ENCODE measurements around the gene CACNA2D1. TPM values are rescaled to one million over a fixed set of nuclear protein-coding genes. Genes with fewer than 3 reads are reported as not detected.

The CACNA2D1 gene
- total RNA-seq, 1 donor from 2014 or later: 1.5 TPM

DNA sequence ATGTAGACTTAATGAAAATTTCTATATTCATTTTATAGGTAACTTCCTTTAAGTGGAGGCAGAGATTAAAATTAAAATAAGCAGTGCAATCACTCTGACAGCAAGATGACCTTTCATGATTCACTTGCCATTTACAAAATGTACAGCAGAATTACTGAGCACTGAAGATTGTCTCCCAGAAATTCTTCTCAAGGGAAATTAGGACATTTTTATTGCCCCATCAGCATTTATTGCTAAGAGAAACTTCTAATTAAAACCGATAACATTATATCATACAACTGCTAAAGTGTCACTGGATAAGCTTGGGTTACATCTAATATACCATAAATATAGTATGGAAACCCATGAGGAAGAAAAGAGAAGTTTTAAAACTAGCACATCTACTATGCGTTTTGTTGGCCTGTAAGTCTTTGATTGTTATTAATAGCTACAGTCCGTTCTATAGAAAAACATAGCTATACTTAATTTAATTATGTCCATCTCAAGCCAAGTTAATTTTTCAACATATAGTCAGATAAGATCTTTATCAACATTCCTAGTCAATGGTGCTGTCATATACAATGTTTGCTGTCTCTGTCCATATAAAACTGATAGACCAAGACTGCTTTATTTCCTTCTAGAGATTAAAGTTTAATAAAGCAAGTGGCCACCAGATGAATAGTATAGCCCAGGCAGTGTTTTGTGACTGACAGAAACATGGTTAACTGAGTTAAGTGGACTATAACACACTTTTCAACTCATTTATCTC, 456.7 kb downstream of the CACNA2D1 start:
- H3K27ac ChIP-seq: no peak overlapping the region
- no peak overlapping the region for H3K9ac ChIP-seq
- no peaks in the 10 kb centered on the region for H3K36me3 ChIP-seq
- H3K4me3 Mint-ChIP-seq: no peak overlapping the region
- no peaks in the 10 kb centered on the region for H4K20me1 ChIP-seq (ENCODE audit: low read depth)
- no peak for TF ChIP-seq EZH2phosphoT487 (IDR thresholded peaks at IDR 0.05)
- TF ChIP-seq, protein P1, sequence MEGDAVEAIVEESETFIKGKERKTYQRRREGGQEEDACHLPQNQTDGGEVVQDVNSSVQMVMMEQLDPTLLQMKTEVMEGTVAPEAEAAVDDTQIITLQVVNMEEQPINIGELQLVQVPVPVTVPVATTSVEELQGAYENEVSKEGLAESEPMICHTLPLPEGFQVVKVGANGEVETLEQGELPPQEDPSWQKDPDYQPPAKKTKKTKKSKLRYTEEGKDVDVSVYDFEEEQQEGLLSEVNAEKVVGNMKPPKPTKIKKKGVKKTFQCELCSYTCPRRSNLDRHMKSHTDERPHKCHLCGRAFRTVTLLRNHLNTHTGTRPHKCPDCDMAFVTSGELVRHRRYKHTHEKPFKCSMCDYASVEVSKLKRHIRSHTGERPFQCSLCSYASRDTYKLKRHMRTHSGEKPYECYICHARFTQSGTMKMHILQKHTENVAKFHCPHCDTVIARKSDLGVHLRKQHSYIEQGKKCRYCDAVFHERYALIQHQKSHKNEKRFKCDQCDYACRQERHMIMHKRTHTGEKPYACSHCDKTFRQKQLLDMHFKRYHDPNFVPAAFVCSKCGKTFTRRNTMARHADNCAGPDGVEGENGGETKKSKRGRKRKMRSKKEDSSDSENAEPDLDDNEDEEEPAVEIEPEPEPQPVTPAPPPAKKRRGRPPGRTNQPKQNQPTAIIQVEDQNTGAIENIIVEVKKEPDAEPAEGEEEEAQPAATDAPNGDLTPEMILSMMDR (IDR thresholded peaks at IDR 0.05): no peak
- no peak for TF ChIP-seq EZH2 (IDR thresholded peaks at IDR 0.05)
- no peak overlapping the region for H2AFZ ChIP-seq (replicated peaks)
- H3K9me3 ChIP-seq (ENCODE audit: low read depth): no peaks in the 10 kb centered on the region
- no peak for DNase-seq (ENCODE audit: low spot score)
- no peaks in the 10 kb centered on the region for H3K9me3 Mint-ChIP-seq
- H3K27ac Mint-ChIP-seq: no peak overlapping the region
- no peaks in the 10 kb centered on the region for H3K4me1 ChIP-seq
- no peak overlapping the region for H3K4me2 ChIP-seq
- no peaks in the 10 kb centered on the region for H3K4me1 Mint-ChIP-seq
- no peaks in the 10 kb centered on the region for H3K27me3 Mint-ChIP-seq (ENCODE audit: insufficient read depth, low read depth)
- H3K4me3 ChIP-seq: no peak overlapping the region
- H3K36me3 Mint-ChIP-seq: no peaks in the 10 kb centered on the region
- H3K79me2 ChIP-seq (ENCODE audit: low read depth): no peaks in the 10 kb centered on the region
- no peaks in the 10 kb centered on the region for H3F3A ChIP-seq (ENCODE audit: low read depth)
- no peaks in the 10 kb centered on the region for H3K27me3 ChIP-seq

DNA sequence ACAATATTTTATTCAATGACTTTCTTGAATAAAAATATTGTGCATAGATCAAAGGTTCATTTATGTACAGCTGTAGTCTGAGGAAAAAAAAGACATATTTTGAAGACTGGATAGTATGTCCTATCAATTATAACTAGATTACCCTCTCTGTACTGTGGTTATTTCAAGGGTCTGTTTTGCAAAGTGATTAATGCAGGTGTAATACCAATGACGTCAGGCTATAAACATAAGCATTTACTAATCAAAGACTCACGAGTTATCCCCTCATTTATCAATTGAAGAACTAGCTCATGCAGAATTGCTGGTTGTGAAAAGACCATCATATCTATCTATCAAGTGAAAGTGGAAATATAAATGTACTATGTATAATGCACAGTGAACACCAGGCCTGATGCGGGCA, 460.2 kb downstream of the CACNA2D1 start:
- no peak overlapping the region for H3K9ac ChIP-seq
- no peak for DNase-seq (ENCODE audit: low spot score)
- no peak overlapping the region for H3K27ac ChIP-seq
- no peak overlapping the region for H2AFZ ChIP-seq (replicated peaks)
- H3K27me3 Mint-ChIP-seq (ENCODE audit: insufficient read depth, low read depth): no peaks in the 10 kb centered on the region
- H3K4me2 ChIP-seq: no peak overlapping the region
- no peaks in the 10 kb centered on the region for H3K9me3 Mint-ChIP-seq
- H3F3A ChIP-seq (ENCODE audit: low read depth): no peaks in the 10 kb centered on the region
- no peaks in the 10 kb centered on the region for H4K20me1 ChIP-seq (ENCODE audit: low read depth)
- H3K4me3 Mint-ChIP-seq: no peak overlapping the region
- H3K9me3 ChIP-seq (ENCODE audit: low read depth): no peaks in the 10 kb centered on the region
- H3K79me2 ChIP-seq (ENCODE audit: low read depth): no peaks in the 10 kb centered on the region
- no peak overlapping the region for H3K27ac Mint-ChIP-seq
- H3K36me3 Mint-ChIP-seq: peaks cover 2% of the 10 kb centered on the region
- TF ChIP-seq EZH2phosphoT487 (IDR thresholded peaks at IDR 0.05) (no peak), EZH2 (IDR thresholded peaks at IDR 0.05) (no peak)
- TF ChIP-seq, protein P1 (IDR thresholded peaks at IDR 0.05): no peak
- no peaks in the 10 kb centered on the region for H3K36me3 ChIP-seq
- no peaks in the 10 kb centered on the region for H3K27me3 ChIP-seq
- H3K4me1 Mint-ChIP-seq: no peaks in the 10 kb centered on the region
- no peaks in the 10 kb centered on the region for H3K4me1 ChIP-seq
- no peak overlapping the region for H3K4me3 ChIP-seq

DNA sequence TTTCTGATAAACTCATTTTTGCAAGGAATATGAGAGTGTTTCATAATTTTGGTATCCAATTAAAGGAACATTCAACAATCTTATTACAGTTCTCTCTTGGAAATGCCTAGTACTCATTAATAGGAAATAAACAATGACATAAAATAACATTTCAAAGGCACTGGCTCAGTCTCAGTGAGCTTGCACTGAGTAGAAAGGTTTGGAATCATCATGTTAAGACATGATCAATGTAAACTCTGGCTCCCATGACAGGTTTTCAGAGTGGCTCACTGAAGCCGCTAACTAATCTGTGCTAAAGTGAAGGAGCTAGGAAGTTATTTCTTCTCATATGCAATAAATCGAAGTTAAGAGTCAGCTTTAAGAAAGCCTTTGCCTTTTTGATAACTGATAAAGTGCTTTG, 470.5 kb downstream of the CACNA2D1 start:
- Histone ChIP-seq H3K9me3 (ENCODE audit: low read depth) (no peaks in the 10 kb centered on the region), H3K4me1 (no peaks in the 10 kb centered on the region), H4K20me1 (ENCODE audit: low read depth) (no peaks in the 10 kb centered on the region), H3K79me2 (ENCODE audit: low read depth) (no peaks in the 10 kb centered on the region), H3K27ac (no peak overlapping the region), H2AFZ (replicated peaks) (peak overlapping the region; percentile 84), H3K9ac (no peak overlapping the region), H3K4me2 (no peak overlapping the region), H3K27me3 (no peaks in the 10 kb centered on the region), H3F3A (ENCODE audit: low read depth) (no peaks in the 10 kb centered on the region), H3K4me3 (no peak overlapping the region), H3K36me3 (no peaks in the 10 kb centered on the region)
- H3K36me3 Mint-ChIP-seq: no peaks in the 10 kb centered on the region
- H3K4me3 Mint-ChIP-seq: no peak overlapping the region
- no peak for DNase-seq (ENCODE audit: low spot score)
- no peaks in the 10 kb centered on the region for H3K4me1 Mint-ChIP-seq
- H3K27me3 Mint-ChIP-seq (ENCODE audit: insufficient read depth, low read depth): no peaks in the 10 kb centered on the region
- TF ChIP-seq EZH2 (IDR thresholded peaks at IDR 0.05) (no peak), EZH2phosphoT487 (IDR thresholded peaks at IDR 0.05) (no peak)
- TF ChIP-seq, protein P1 (IDR thresholded peaks at IDR 0.05): no peak
- no peaks in the 10 kb centered on the region for H3K9me3 Mint-ChIP-seq
- H3K27ac Mint-ChIP-seq: no peak overlapping the region

Data from neural progenitor cell (in vitro differentiated cells).